Smooth muscle cell (in vitro differentiated cells): ENCODE measurements around the gene FAM81A. TPM values are rescaled to one million over a fixed set of nuclear protein-coding genes. Genes with fewer than 3 reads are reported as not detected.

Experiments
- DNase-seq: peaks from one replicate; lab custom pipeline; 2025; ENCODE audit not compliant: unreplicated experiment; lab: John Stamatoyannopoulos, UW
- H2AFZ ChIP-seq: fragments of 200-600 bp; sonication (generic); 2 replicates; pipeline ENCODE4 v1.6.0; 2016; ENCODE audit warnings: antibody characterized with exemption, low read depth, mild to moderate bottlenecking
- H3F3A ChIP-seq: fragments of 200-600 bp; sonication (generic); 2 replicates; pipeline ENCODE4 v1.6.0; 2017; ENCODE audit warnings: antibody characterized with exemption, low read depth
- H3K27ac ChIP-seq: fragments of 200-600 bp; sonication (generic); 2 replicates; pipeline ENCODE4 v1.5.1; 2016; ENCODE audit warnings: low read depth, mild to moderate bottlenecking
- H3K27me3 ChIP-seq: fragments of 200-600 bp; sonication (generic); 2 replicates; pipeline ENCODE4 v1.6.1; 2016; ENCODE audit warnings: low read depth, mild to moderate bottlenecking
- H3K36me3 ChIP-seq: fragments of 200-600 bp; sonication (generic); 2 replicates; pipeline ENCODE4 v1.5.1; 2016; ENCODE audit warnings: low read depth
- H3K4me1 ChIP-seq: fragments of 200-600 bp; sonication (generic); 2 replicates; pipeline ENCODE4 v1.5.1; 2016; ENCODE audit warnings: low read depth
- H3K4me2 ChIP-seq: fragments of 200-600 bp; sonication (generic); 2 replicates; pipeline ENCODE4 v1.6.0; 2016; ENCODE audit warnings: mild to moderate bottlenecking
- H3K4me3 ChIP-seq: fragments of 200-600 bp; sonication (generic); 2 replicates; pipeline ENCODE4 v1.5.1; 2016; ENCODE audit warnings: mild to moderate bottlenecking
- H3K79me2 ChIP-seq: fragments of 200-600 bp; sonication (generic); 2 replicates; pipeline ENCODE4 v1.6.0; 2016; ENCODE audit warnings: low read depth, mild to moderate bottlenecking
- H3K9ac ChIP-seq: fragments of 200-600 bp; sonication (generic); 2 replicates; pipeline ENCODE4 v1.6.0; 2016; ENCODE audit warnings: low read depth
- H3K9me3 ChIP-seq: fragments of 200-600 bp; sonication (generic); replicated peaks from 2 replicates; pipeline ENCODE4 v1.5.1; 2016; ENCODE audit warnings: low read depth
- H4K20me1 ChIP-seq: fragments of 200-600 bp; sonication (generic); 2 replicates; pipeline ENCODE4 v1.6.0; 2016; ENCODE audit warnings: low read depth
- WGBS: methylation state at CpG from one replicate; pipeline ENCODE4 v1.1.7; 2016; ENCODE audit warnings: low lambda C conversion rate; 5-methylcytosine and 5-hydroxymethylcytosine counted together
- polyA plus RNA-seq: library from polyadenylated mRNA; unstranded; fragments of >200 nt; fragmentation: Nextera tagmentation; extraction: Ambion mirVana; gene quantifications from 2 replicates; pipeline ENCODE4 v1.2.1, GENCODE V29; 2016
- total RNA-seq: library from RNA; depleted of rRNA; stranded (reverse); fragments of >200 nt; gene quantifications from 2 replicates; pipeline ENCODE4 v1.2.3, GENCODE V29; 2014
- TF ChIP-seq, protein P1 (sequence below): fragments of 200-600 bp; sonication (generic); IDR thresholded peaks from 2 replicates; pipeline ENCODE4 v1.5.1; 2017; ENCODE audit warnings: borderline replicate concordance, mild to moderate bottlenecking, antibody characterized with exemption; ENCODE audit not compliant: insufficient read depth, poor library complexity, severe bottlenecking

Gene FAM81A
- total and polyA plus RNA-seq, 2 experiments from 2014 or later: 0.04 to 1.8 TPM

DNA sequence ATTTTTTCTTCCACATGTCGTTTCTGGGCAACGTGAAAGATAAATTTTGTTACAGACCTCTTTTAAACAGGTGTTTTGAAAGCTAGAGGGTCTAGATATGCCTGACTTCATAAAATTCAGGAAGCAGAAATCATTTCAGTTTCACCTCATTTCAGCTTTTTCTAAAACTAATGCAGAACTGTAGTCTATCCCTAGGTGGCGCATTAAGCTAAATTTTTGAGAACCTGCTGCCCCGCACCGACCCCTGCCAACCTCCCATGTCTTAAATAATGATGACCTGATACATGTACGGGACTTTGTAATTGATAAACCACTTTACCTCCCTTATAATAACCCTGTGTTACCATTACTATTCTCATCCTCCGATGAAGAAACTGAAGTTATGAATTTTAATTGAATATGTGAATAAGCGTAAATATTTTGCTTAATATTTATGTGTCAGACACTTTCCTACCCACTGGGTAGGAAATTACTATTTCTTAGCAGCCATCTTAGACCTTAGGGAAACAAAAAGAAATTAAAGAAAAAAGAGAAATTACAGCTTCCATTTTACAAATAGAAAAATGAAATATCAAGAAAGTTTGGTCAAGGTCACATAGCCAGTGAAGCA is 94.9 kb downstream of the FAM81A start:
- Histone ChIP-seq H3F3A (no peaks in the 10 kb centered on the region), H3K27me3 (peaks cover 7% of the 10 kb centered on the region), H3K36me3 (no peaks in the 10 kb centered on the region), H3K9me3 (no peaks in the 10 kb centered on the region), H3K9ac (no peak overlapping the region), H3K4me2 (peak overlapping the region; percentile 40), H3K79me2 (no peaks in the 10 kb centered on the region), H4K20me1 (no peaks in the 10 kb centered on the region), H3K4me3 (no peak overlapping the region), H2AFZ (no peak overlapping the region), H3K4me1 (no peaks in the 10 kb centered on the region), H3K27ac (no peak overlapping the region)
- no peak for DNase-seq
- WGBS: 15% methylated on average over 8 of the region's 8 CpGs
- TF ChIP-seq, protein P1, sequence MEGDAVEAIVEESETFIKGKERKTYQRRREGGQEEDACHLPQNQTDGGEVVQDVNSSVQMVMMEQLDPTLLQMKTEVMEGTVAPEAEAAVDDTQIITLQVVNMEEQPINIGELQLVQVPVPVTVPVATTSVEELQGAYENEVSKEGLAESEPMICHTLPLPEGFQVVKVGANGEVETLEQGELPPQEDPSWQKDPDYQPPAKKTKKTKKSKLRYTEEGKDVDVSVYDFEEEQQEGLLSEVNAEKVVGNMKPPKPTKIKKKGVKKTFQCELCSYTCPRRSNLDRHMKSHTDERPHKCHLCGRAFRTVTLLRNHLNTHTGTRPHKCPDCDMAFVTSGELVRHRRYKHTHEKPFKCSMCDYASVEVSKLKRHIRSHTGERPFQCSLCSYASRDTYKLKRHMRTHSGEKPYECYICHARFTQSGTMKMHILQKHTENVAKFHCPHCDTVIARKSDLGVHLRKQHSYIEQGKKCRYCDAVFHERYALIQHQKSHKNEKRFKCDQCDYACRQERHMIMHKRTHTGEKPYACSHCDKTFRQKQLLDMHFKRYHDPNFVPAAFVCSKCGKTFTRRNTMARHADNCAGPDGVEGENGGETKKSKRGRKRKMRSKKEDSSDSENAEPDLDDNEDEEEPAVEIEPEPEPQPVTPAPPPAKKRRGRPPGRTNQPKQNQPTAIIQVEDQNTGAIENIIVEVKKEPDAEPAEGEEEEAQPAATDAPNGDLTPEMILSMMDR: peak; percentile 77

DNA sequence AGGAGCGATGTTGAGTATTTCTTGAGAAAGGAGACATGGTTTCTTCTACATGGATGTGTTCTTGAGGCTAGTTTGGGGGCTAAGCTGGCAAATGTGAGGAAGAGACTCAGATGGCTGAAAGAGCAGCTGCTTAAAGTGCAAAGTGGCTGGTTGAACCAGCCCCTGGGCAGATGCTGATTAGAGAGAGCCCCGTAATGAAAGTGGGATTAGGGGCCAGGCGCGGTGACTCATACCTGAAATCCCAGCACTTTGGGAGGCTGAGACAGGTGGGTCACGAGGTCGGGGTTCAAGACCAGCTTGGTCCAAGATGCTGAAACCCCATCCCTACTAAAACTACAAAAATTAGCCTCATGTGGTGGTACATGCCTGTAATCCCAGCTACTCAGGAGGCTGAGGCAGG is 98.6 kb downstream of the FAM81A start:
- Histone ChIP-seq H4K20me1 (no peaks in the 10 kb centered on the region), H2AFZ (no peak overlapping the region), H3K79me2 (no peaks in the 10 kb centered on the region), H3K27me3 (peaks cover under 1% of the 10 kb centered on the region), H3K27ac (no peak overlapping the region), H3K4me2 (no peak overlapping the region), H3K4me3 (no peak overlapping the region), H3K4me1 (no peaks in the 10 kb centered on the region), H3K36me3 (no peaks in the 10 kb centered on the region), H3K9me3 (no peaks in the 10 kb centered on the region), H3K9ac (no peak overlapping the region), H3F3A (no peaks in the 10 kb centered on the region)
- WGBS: 74% methylated on average over 6 of the region's 6 CpGs
- TF ChIP-seq, protein P1: no peak
- no peak for DNase-seq

- TF ChIP-seq, protein P1: no peak
- no peak for DNase-seq
Observed at GRCh38 chr15:59537403-59537802, 99.4 kb downstream of the FAM81A start.

DNA sequence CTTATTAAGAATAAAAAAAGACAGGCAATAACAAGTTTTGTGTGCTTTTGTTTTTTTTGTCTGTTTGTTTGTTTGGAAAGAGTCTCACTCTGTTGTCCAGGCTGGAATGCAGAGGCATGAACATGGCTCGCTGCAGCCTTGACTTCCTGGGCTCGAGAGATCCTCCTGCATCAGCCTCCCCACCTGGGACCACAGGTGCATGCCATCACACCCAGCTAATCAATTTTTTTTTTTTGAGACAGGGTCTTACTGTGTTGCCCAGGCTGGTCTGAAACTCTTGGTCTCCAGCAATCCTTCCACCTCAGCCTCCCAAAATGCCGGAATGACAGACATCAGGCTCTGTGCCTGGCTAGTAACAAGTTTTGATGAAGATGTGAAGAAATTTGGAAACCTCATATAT is 100.5 kb downstream of the FAM81A start:
- H3K9ac ChIP-seq: no peak overlapping the region
- 89% methylated on average over 3 of the region's 3 CpGs for WGBS
- H3K4me2 ChIP-seq: no peak overlapping the region

More at GRCh38 chr15:59537403-59537802, 99.4 kb downstream of the FAM81A start:
- Histone ChIP-seq H3K79me2 (no peaks in the 10 kb centered on the region), H3K9ac (no peak overlapping the region), H3K4me1 (no peaks in the 10 kb centered on the region), H3F3A (no peaks in the 10 kb centered on the region), H2AFZ (no peak overlapping the region), H3K27me3 (no peaks in the 10 kb centered on the region), H3K36me3 (no peaks in the 10 kb centered on the region), H3K4me3 (no peak overlapping the region), H3K4me2 (no peak overlapping the region), H4K20me1 (no peaks in the 10 kb centered on the region), H3K9me3 (no peaks in the 10 kb centered on the region), H3K27ac (no peak overlapping the region)
- WGBS: 85% methylated on average over 2 of the region's 2 CpGs

More for the DNA sequence above, 100.5 kb downstream of the FAM81A start:
- H3K4me3 ChIP-seq: no peak overlapping the region
- no peaks in the 10 kb centered on the region for H3K9me3 ChIP-seq
- no peaks in the 10 kb centered on the region for H3F3A ChIP-seq
- no peaks in the 10 kb centered on the region for H4K20me1 ChIP-seq
- no peaks in the 10 kb centered on the region for H3K27me3 ChIP-seq
- no peak for DNase-seq
- H3K79me2 ChIP-seq: no peaks in the 10 kb centered on the region
- TF ChIP-seq, protein P1: no peak
- H2AFZ ChIP-seq: no peak overlapping the region
- H3K4me1 ChIP-seq: no peaks in the 10 kb centered on the region
- H3K36me3 ChIP-seq: no peaks in the 10 kb centered on the region
- H3K27ac ChIP-seq: no peak overlapping the region
